ENCODE results near the gene AGT.

Gene AGT

GRCh38 chr1:230713915-230714764, at the start of gene AGT:
Gene AGT, minus strand, starts transcription at chr1:230714122. Its CDS starts 3,299 bp downstream, at chr1:230710823.
- DNase-seq (ENCODE audit: low read depth) = peak; percentile 87
- TF ChIP-seq CTCF (conservative IDR thresholded peaks at IDR 0.05; ENCODE audit: control insufficient read depth, insufficient read depth, low read depth, low read length) = no peak

GRCh38 chr1:230761443-230762167, 47.7 kb upstream of the AGT start:
- no peak for TF ChIP-seq CTCF (conservative IDR thresholded peaks at IDR 0.05; ENCODE audit: control insufficient read depth, insufficient read depth, low read depth, low read length)
- DNase-seq (ENCODE audit: low read depth) = no peak
- H3K4me3 ChIP-seq (ENCODE audit: control insufficient read depth, low read depth, low read length) = no peak overlapping the region

More at GRCh38 chr1:230713915-230714764, at the start of gene AGT:
- H3K4me3 ChIP-seq (ENCODE audit: control insufficient read depth, low read depth, low read length) = no peak within 1 kb of the TSS

- DNase-seq (ENCODE audit: low read depth) = no peak
- no peak overlapping the region for H3K4me3 ChIP-seq (ENCODE audit: control insufficient read depth, low read depth, low read length)
- TF ChIP-seq CTCF (conservative IDR thresholded peaks at IDR 0.05; ENCODE audit: control insufficient read depth, insufficient read depth, low read depth, low read length) = no peak
Measured at GRCh38 chr1:230760360-230760827, 46.5 kb upstream of the AGT start.

- no peak overlapping the region for H3K4me3 ChIP-seq (ENCODE audit: control insufficient read depth, low read depth, low read length)
- no peak for TF ChIP-seq CTCF (conservative IDR thresholded peaks at IDR 0.05; ENCODE audit: control insufficient read depth, insufficient read depth, low read depth, low read length)
- no peak for DNase-seq (ENCODE audit: low read depth)
Measured at GRCh38 chr1:230759369-230760065, 45.6 kb upstream of the AGT start.

- TF ChIP-seq CTCF (conservative IDR thresholded peaks at IDR 0.05; ENCODE audit: control insufficient read depth, insufficient read depth, low read depth, low read length) = no peak
- DNase-seq (ENCODE audit: low read depth) = peak; percentile 59
- no peak overlapping the region for H3K4me3 ChIP-seq (ENCODE audit: control insufficient read depth, low read depth, low read length)
Measured at GRCh38 chr1:230758709-230759368, 44.9 kb upstream of the AGT start.
